H9 (cell line): Measurements from ENCODE around the gene SEC22C. TPM values are rescaled to one million over a fixed set of nuclear protein-coding genes. Genes with fewer than 3 reads are reported as not detected.

Experiments
- DNase-seq: peaks from one replicate; pipeline ENCODE4 v3.0.0-alpha.2; 2017
- H2AFZ ChIP-seq: one replicate; pipeline ENCODE4 v1.6.1; 2013; ENCODE audit warnings: mild to moderate bottlenecking, low read length, control low read depth, moderate library complexity
- H2AK5ac ChIP-seq: 2 replicates; pipeline ENCODE4 v1.6.1; 2013; ENCODE audit warnings: low read length, control low read depth, mixed read lengths; ENCODE audit not compliant: insufficient read length
- H2BK120ac ChIP-seq: one replicate; pipeline ENCODE4 v1.6.1; 2013; ENCODE audit warnings: low read depth, mild to moderate bottlenecking, low read length, control low read depth, inconsistent platforms; ENCODE audit not compliant: poor library complexity, severe bottlenecking
- H2BK12ac ChIP-seq: 2 replicates; pipeline ENCODE4 v1.6.1; 2013; ENCODE audit warnings: low read length, control low read depth, mixed read lengths, low read depth; ENCODE audit not compliant: insufficient read length
- H2BK15ac ChIP-seq: 2 replicates; pipeline ENCODE4 v1.6.1; 2013; ENCODE audit warnings: low read depth, low read length, control low read depth
- H2BK20ac ChIP-seq: one replicate; pipeline ENCODE4 v1.6.1; 2013; ENCODE audit warnings: low read depth, mild to moderate bottlenecking, low read length, control low read depth, inconsistent platforms; ENCODE audit not compliant: poor library complexity, severe bottlenecking
- H2BK5ac ChIP-seq: 2 replicates; pipeline ENCODE4 v1.6.1; 2013; ENCODE audit warnings: low read length, control low read depth, mixed read lengths; ENCODE audit not compliant: insufficient read length
- H3K14ac ChIP-seq: 2 replicates; pipeline ENCODE4 v1.6.1; 2013; ENCODE audit warnings: low read length, control low read depth; ENCODE audit not compliant: insufficient read depth
- H3K18ac ChIP-seq: 2 replicates; pipeline ENCODE4 v1.6.1; 2013; ENCODE audit warnings: low read depth, mild to moderate bottlenecking, mixed read lengths, low read length, control low read depth; ENCODE audit not compliant: insufficient read length
- H3K23ac ChIP-seq: 2 replicates; pipeline ENCODE4 v1.6.1; 2013; ENCODE audit warnings: low read length, control low read depth, mixed read lengths, low read depth; ENCODE audit not compliant: insufficient read length
- H3K23me2 ChIP-seq: 2 replicates; pipeline ENCODE4 v1.6.1; 2013; ENCODE audit warnings: low read depth, mild to moderate bottlenecking, mixed read lengths, low read length, control low read depth; ENCODE audit not compliant: insufficient read length, poor library complexity, severe bottlenecking
- H3K27ac ChIP-seq: 2 replicates; pipeline ENCODE4 v1.5.1; 2013; ENCODE audit warnings: low read length, control low read depth, mixed read lengths, low read depth; ENCODE audit not compliant: insufficient read length
- H3K27me3 ChIP-seq: 2 replicates; pipeline ENCODE4 v1.6.1; 2013; ENCODE audit warnings: low read length, control low read depth, inconsistent platforms; ENCODE audit not compliant: insufficient read depth
- H3K4ac ChIP-seq: 2 replicates; pipeline ENCODE4 v1.6.1; 2013; ENCODE audit warnings: low read depth, mild to moderate bottlenecking, control low read depth, inconsistent platforms, low read length, moderate library complexity
- H3K4me1 ChIP-seq: 2 replicates; pipeline ENCODE4 v1.6.1; 2013; ENCODE audit warnings: low read length, control low read depth, inconsistent platforms; ENCODE audit not compliant: insufficient read depth
- H3K4me2 ChIP-seq: 2 replicates; pipeline ENCODE4 v1.6.1; 2013; ENCODE audit warnings: low read length, control low read depth, mixed read lengths; ENCODE audit not compliant: insufficient read length, insufficient read depth
- H3K56ac ChIP-seq: 2 replicates; pipeline ENCODE4 v1.6.1; 2013; ENCODE audit warnings: low read depth, mild to moderate bottlenecking, mixed read lengths, low read length, control low read depth; ENCODE audit not compliant: insufficient read length
- H3K79me1 ChIP-seq: 2 replicates; pipeline ENCODE4 v1.6.1; 2013; ENCODE audit warnings: low read depth, mild to moderate bottlenecking, moderate library complexity, low read length, control low read depth, inconsistent platforms; ENCODE audit not compliant: insufficient read depth, poor library complexity, severe bottlenecking
- H3K79me2 ChIP-seq: 2 replicates; pipeline ENCODE4 v1.6.1; 2013; ENCODE audit warnings: low read length, control low read depth, inconsistent platforms; ENCODE audit not compliant: insufficient read depth
- H3K9ac ChIP-seq: 2 replicates; pipeline ENCODE4 v1.6.1; 2013; ENCODE audit warnings: low read length, control low read depth, mixed read lengths; ENCODE audit not compliant: insufficient read length; ENCODE audit errors: extremely low read depth
- H3K9me3 ChIP-seq: one replicate; pipeline ENCODE4 v1.6.1; 2013; ENCODE audit warnings: low read depth, low read length, inconsistent platforms; ENCODE audit not compliant: control insufficient read depth
- H3T11ph ChIP-seq: one replicate; pipeline ENCODE4 v1.6.1; 2013; ENCODE audit warnings: mild to moderate bottlenecking, low read length, control low read depth, inconsistent platforms
- H4K20me1 ChIP-seq: one replicate; pipeline ENCODE4 v1.6.1; 2013; ENCODE audit not compliant: control insufficient read depth, insufficient read length, insufficient read depth
- H4K5ac ChIP-seq: 2 replicates; pipeline ENCODE4 v1.6.1; 2013; ENCODE audit warnings: low read depth, mild to moderate bottlenecking, mixed read lengths, low read length, control low read depth; ENCODE audit not compliant: insufficient read length
- H4K8ac ChIP-seq: replicated peaks from 2 replicates; pipeline ENCODE4 v1.6.1; 2013; ENCODE audit warnings: low read length, control low read depth, mixed read lengths, low read depth; ENCODE audit not compliant: insufficient read length
- H4K91ac ChIP-seq: 2 replicates; pipeline ENCODE4 v1.6.1; 2013; ENCODE audit warnings: low read depth, mild to moderate bottlenecking, moderate library complexity, mixed read lengths, low read length, control low read depth; ENCODE audit not compliant: insufficient read length
- H3K27ac Mint-ChIP-seq, 3 experiments: 2 replicates in 2 of 3; 3 replicates in 1 of 3; pipeline ENCODE4 v1.8.0; 2020 to 2021; ENCODE audit warnings: mixed read lengths in 3 of 3, mild to moderate bottlenecking in 1 of 3, moderate library complexity in 1 of 3
- H3K27me3 Mint-ChIP-seq: 2 replicates; pipeline ENCODE4 v1.8.0; 2021; ENCODE audit warnings: low read depth, mild to moderate bottlenecking, moderate library complexity, mixed read lengths
- H3K36me3 Mint-ChIP-seq, 3 experiments: 2 replicates in 2 of 3; 3 replicates in 1 of 3; pipeline ENCODE4 v1.8.0; 2020 to 2021; ENCODE audit warnings: low read depth in 3 of 3, mixed read lengths in 3 of 3; ENCODE audit not compliant: insufficient read depth in 1 of 3
- H3K4me1 Mint-ChIP-seq, 2 experiments: 2 replicates each; pipeline ENCODE4 v1.8.0; 2020; ENCODE audit warnings: mixed read lengths in 2 of 2
- H3K4me3 Mint-ChIP-seq, 2 experiments: 2 replicates in 1 of 2; 3 replicates in 1 of 2; pipeline ENCODE4 v1.8.0; 2020 to 2021; ENCODE audit warnings: mild to moderate bottlenecking in 2 of 2, mixed read lengths in 2 of 2, moderate library complexity in 1 of 2
- H3K9me3 Mint-ChIP-seq, 2 experiments: 2 replicates in 1 of 2; 3 replicates in 1 of 2; pipeline ENCODE4 v1.8.0; 2020; ENCODE audit warnings: mild to moderate bottlenecking in 2 of 2, mixed read lengths in 2 of 2, moderate library complexity in 1 of 2
- CTCF ChIP-seq: fragments of 200-600 bp; sonication (generic); conservative IDR thresholded peaks from 3 replicates; pipeline ENCODE4 v1.8.0; 2021; ENCODE audit warnings: antibody characterized with exemption, mild to moderate bottlenecking
- WGBS: extraction: QIAGEN DNeasy Blood & Tissue Kit; methylation state at CpG from one replicate; pipeline ENCODE4 v1.1.7; 2013; ENCODE audit warnings: missing lambda C conversion rate, low lambda C conversion rate, mixed read lengths; ENCODE audit not compliant: insufficient read length; ENCODE audit errors: extremely low coverage; 5-methylcytosine and 5-hydroxymethylcytosine counted together
- total RNA-seq: library from RNA; stranded (reverse); gene quantifications from 2 replicates; pipeline ENCODE4 v1.2.1, GENCODE V29; 2021

The SEC22C gene
- total RNA-seq, 1 experiment from 2014 or later = 28.2 TPM

- Histone ChIP-seq H3K79me2 (peaks cover 1% of the 10 kb centered on the region; the same call in 1 of the 2 replicates), H2AFZ (no peak overlapping the region), H3K4me2 (no peak overlapping the region), H3K27ac (no peak overlapping the region), H3K27me3 (no peaks in the 10 kb centered on the region), H3K9ac (no peak overlapping the region), H3K4ac (no peak overlapping the region), H2BK20ac (no peak overlapping the region), H4K5ac (no peak overlapping the region), H2BK120ac (no peak overlapping the region), H2AK5ac (no peak overlapping the region), H4K8ac (no peak overlapping the region), H3K4me1 (no peaks in the 10 kb centered on the region), H4K20me1 (no peaks in the 10 kb centered on the region), H2BK12ac (no peak overlapping the region), H2BK5ac (no peak overlapping the region), H3K56ac (no peak overlapping the region), H3K79me1 (no peaks in the 10 kb centered on the region), H3T11ph (no peak overlapping the region), H2BK15ac (no peak overlapping the region), H4K91ac (no peak overlapping the region), H3K9me3 (no peaks in the 10 kb centered on the region), H3K23me2 (no peaks in the 10 kb centered on the region), H3K14ac (no peak overlapping the region), H3K18ac (no peak overlapping the region), H3K23ac (no peak overlapping the region)
- H3K27ac Mint-ChIP-seq = no peak overlapping the region
- TF ChIP-seq CTCF = no peak
- no peaks in the 10 kb centered on the region for H3K4me1 Mint-ChIP-seq
- no peaks in the 10 kb centered on the region for H3K27me3 Mint-ChIP-seq
- WGBS = no CpG with 5 or more reads among the region's 1 CpG
- H3K9me3 Mint-ChIP-seq = no peaks in the 10 kb centered on the region
- no peak for DNase-seq
- H3K36me3 Mint-ChIP-seq = peaks cover 23 to 56% (median 50%) of the 10 kb centered on the region in 3 experiments
- H3K4me3 Mint-ChIP-seq = no peak overlapping the region
Measured at GRCh38 chr3:42552830-42553229, 28.9 kb downstream of the SEC22C start.
